HCT116 (cell line): ENCODE results near the gene LUZP2. TPM values are rescaled to one million over a fixed set of nuclear protein-coding genes. Genes with fewer than 3 reads are reported as not detected.

Source experiments
- ATAC-seq: fragments of 200-7000 bp; cut with Tn5 transposase; 2 replicates; pipeline ENCODE4 v1.9.1; 2020; ENCODE audit warnings: mild to moderate bottlenecking, moderate library complexity
- BruUV-seq: library from RNA; stranded (reverse); fragments of 400-500 nt; replicated peaks from 2 replicates; lab custom pipeline; 2021; lab: Mats Ljungman, UMichigan
- CTCF ChIA-PET: fragments of 300-600 bp; sonication (Branson Sonifier 250); formaldehyde crosslinking; loops from one replicate; lab custom pipeline; 2021; ENCODE audit warnings: antibody characterized with exemption; lab: Charles Lee
- POLR2A ChIA-PET: fragments of 300-600, 350-600 bp; sonication (Branson Sonifier 250); formaldehyde crosslinking; loops from one replicate; lab custom pipeline; 2021; ENCODE audit warnings: antibody characterized with exemption; lab: Charles Lee
- RAD21 ChIA-PET, 2 experiments: fragments of 300-600 bp; sonication (Branson Sonifier 250); formaldehyde crosslinking; loops; one replicate each; lab custom pipeline; 2023; ENCODE audit warnings: low total read pairs in 2 of 2; ENCODE audit not compliant: uncharacterized antibody in 2 of 2, unreplicated experiment in 2 of 2, low non-redundant PET in 1 of 2; lab: Charles Lee
- DNase-seq: peaks from one replicate; pipeline ENCODE4 v3.0.0-alpha.2; 2010; ENCODE audit warnings: low read depth, low spot score
- H2AFZ ChIP-seq: fragments of 200-600 bp; shearing (Covaris generic), sonication (generic); 2 replicates; pipeline ENCODE4 v1.6.1; 2017; ENCODE audit warnings: low read depth, mixed run types, mixed read lengths, antibody characterized with exemption, low read length; ENCODE audit not compliant: poor library complexity, severe bottlenecking
- H3K27ac ChIP-seq: 2 replicates; pipeline ENCODE4 v1.5.1; 2012; ENCODE audit warnings: low read depth, low read length
- H3K27me3 ChIP-seq: fragments of 200-600 bp; sonication (generic); 2 replicates; pipeline ENCODE4 v1.6.1; 2016; ENCODE audit warnings: mixed run types, low read length, mixed read lengths; ENCODE audit not compliant: insufficient read depth
- H3K36me3 ChIP-seq, 2 experiments: fragments of 200-500 bp in 1 of 2; fragments of 200-600 bp in 1 of 2; sonication (Bioruptor generic) in 1 of 2; sonication (generic) in 1 of 2; 2 replicates each; pipeline versions ENCODE4 v1.5.1 to v1.6.1; 2014 to 2016; ENCODE audit warnings: low read length in 2 of 2, inconsistent platforms in 1 of 2, mixed read lengths in 1 of 2, mixed run types in 1 of 2; ENCODE audit not compliant: insufficient read depth in 2 of 2, control insufficient read depth in 1 of 2
- H3K4me1 ChIP-seq, 2 experiments: fragments of 200-600 bp in 1 of 2; sonication (generic) in 1 of 2; 2 replicates each; pipeline versions ENCODE4 v1.5.1 to v1.6.1; 2012 to 2017; ENCODE audit warnings: low read length in 2 of 2, inconsistent platforms in 1 of 2, mild to moderate bottlenecking in 1 of 2, mixed read lengths in 1 of 2, mixed run types in 1 of 2, moderate library complexity in 1 of 2; ENCODE audit not compliant: insufficient read depth in 2 of 2, control insufficient read depth in 1 of 2
- H3K4me2 ChIP-seq: fragments of 200-600 bp; sonication (generic); 2 replicates; pipeline ENCODE4 v1.6.1; 2017; ENCODE audit warnings: mixed run types, low read length, mixed read lengths
- H3K4me3 ChIP-seq, 2 experiments: fragments of 200-600 bp in 1 of 2; sonication (generic) in 1 of 2; replicated peaks in 1 of 2; 2 replicates each; pipeline ENCODE4 v1.5.1; 2011 to 2016; ENCODE audit warnings: low read length in 2 of 2, control low read depth in 1 of 2, low read depth in 1 of 2, mild to moderate bottlenecking in 1 of 2, mixed read lengths in 1 of 2, mixed run types in 1 of 2
- H3K79me2 ChIP-seq: fragments of 200-600 bp; sonication (generic); 2 replicates; pipeline ENCODE4 v1.6.1; 2017; ENCODE audit warnings: mild to moderate bottlenecking, mixed run types, low read length, moderate library complexity, mixed read lengths; ENCODE audit not compliant: insufficient read depth
- H3K9ac ChIP-seq: fragments of 200-600 bp; sonication (generic); 2 replicates; pipeline ENCODE4 v1.6.1; 2016; ENCODE audit warnings: low read length, mixed read lengths
- H3K9me2 ChIP-seq: fragments of 200-600 bp; sonication (generic), shearing (Covaris generic); 2 replicates; pipeline ENCODE4 v1.6.1; 2017; ENCODE audit warnings: mixed run types, mild to moderate bottlenecking, moderate library complexity; ENCODE audit not compliant: insufficient read depth
- H3K9me3 ChIP-seq, 2 experiments: fragments of 200-500 bp in 1 of 2; fragments of 200-600 bp in 1 of 2; sonication (Bioruptor generic) in 1 of 2; sonication (generic) in 1 of 2; 2 replicates each; pipeline ENCODE4 v1.6.1; 2014 to 2017; ENCODE audit warnings: low read length in 2 of 2, mixed read lengths in 2 of 2, inconsistent platforms in 1 of 2, low read depth in 1 of 2, mild to moderate bottlenecking in 1 of 2, mixed run types in 1 of 2, moderate library complexity in 1 of 2; ENCODE audit not compliant: control insufficient read depth in 1 of 2, insufficient read depth in 1 of 2
- H4K20me1 ChIP-seq: fragments of 200-600 bp; sonication (generic), shearing (Covaris generic); 2 replicates; pipeline ENCODE4 v1.6.1; 2017; ENCODE audit warnings: mixed run types, mild to moderate bottlenecking, moderate library complexity; ENCODE audit not compliant: insufficient read depth
- ATF3 ChIP-seq: IDR thresholded peaks from 2 replicates; pipeline ENCODE4 v1.6.1; 2012
- CBX3 ChIP-seq: IDR thresholded peaks from 2 replicates; pipeline ENCODE4 v1.6.1; 2012; ENCODE audit warnings: low read depth
- CEBPB ChIP-seq: IDR thresholded peaks from 2 replicates; pipeline ENCODE4 v1.6.1; 2012; ENCODE audit warnings: low read depth
- ELF1 ChIP-seq: IDR thresholded peaks from 2 replicates; pipeline ENCODE4 v1.6.1; 2012; ENCODE audit warnings: low read depth, borderline replicate concordance
- FOSL1 ChIP-seq: IDR thresholded peaks from 2 replicates; pipeline ENCODE4 v1.6.1; 2012; ENCODE audit warnings: low read depth
- JUND ChIP-seq: IDR thresholded peaks from 2 replicates; pipeline ENCODE4 v1.6.1; 2012
- MAX ChIP-seq: IDR thresholded peaks from 2 replicates; pipeline ENCODE4 v1.6.1; 2012
- POLR2A ChIP-seq: IDR thresholded peaks from 2 replicates; pipeline ENCODE4 v1.7.0; 2011; ENCODE audit warnings: borderline replicate concordance; ENCODE audit not compliant: insufficient read depth, insufficient read length; ENCODE audit errors: extremely low read depth
- POLR2AphosphoS5 ChIP-seq: IDR thresholded peaks from 2 replicates; pipeline ENCODE4 v1.6.1; 2011; ENCODE audit warnings: mild to moderate bottlenecking, low read depth, low read length, moderate library complexity
- SIN3A ChIP-seq: IDR thresholded peaks from 2 replicates; pipeline ENCODE4 v1.6.1; 2012; ENCODE audit warnings: low read depth
- SP1 ChIP-seq: IDR thresholded peaks from 2 replicates; pipeline ENCODE4 v1.6.1; 2012; ENCODE audit warnings: low read depth
- SRF ChIP-seq: IDR thresholded peaks from 2 replicates; pipeline ENCODE4 v1.6.1; 2012; ENCODE audit warnings: low read depth
- TCF7L2 ChIP-seq: IDR thresholded peaks from 2 replicates; pipeline ENCODE4 v1.7.0; 2011; ENCODE audit warnings: borderline replicate concordance, inconsistent platforms; ENCODE audit not compliant: insufficient read depth, insufficient read length; ENCODE audit errors: extremely low read depth
- ZFX ChIP-seq: fragments of 450-650 bp; IDR thresholded peaks from 2 replicates; pipeline ENCODE4 v1.6.1; 2017
- intact Hi-C: fragments of 100-400 bp; cut with micrococcal nuclease; formaldehyde crosslinking; loops from 2 replicates; pipeline ENCODE4 v1.10.0; 2022
- total RNA-seq: library from RNA; stranded (reverse); gene quantifications from one replicate; pipeline ENCODE4 v1.2.1, GENCODE V29; 2021; ENCODE audit not compliant: unreplicated experiment
- TF ChIP-seq, protein P1 (sequence below): IDR thresholded peaks from 2 replicates; pipeline ENCODE4 v1.6.1; 2011; ENCODE audit warnings: mild to moderate bottlenecking, low read length, moderate library complexity; ENCODE audit not compliant: insufficient replicate concordance; ENCODE audit errors: extremely low read depth
- TF ChIP-seq, protein P2 (sequence below): IDR thresholded peaks from 2 replicates; pipeline ENCODE4 v1.6.1; 2012; ENCODE audit warnings: low read depth
- TF ChIP-seq, protein P3 (sequence below), 3 experiments: fragments of 200-600 bp in 1 of 3; sonication (generic) in 1 of 3; IDR thresholded peaks in 2 of 3; conservative IDR thresholded peaks in 1 of 3; 2 replicates each; pipeline ENCODE4 v1.5.1; 2012 to 2017; ENCODE audit warnings: low read depth in 2 of 3, low read length in 2 of 3, antibody characterized with exemption in 1 of 3, borderline replicate concordance in 1 of 3, control low read depth in 1 of 3, mild to moderate bottlenecking in 1 of 3, mixed read lengths in 1 of 3, mixed run types in 1 of 3, moderate library complexity in 1 of 3; ENCODE audit not compliant: insufficient read depth in 1 of 3

LUZP2 gene
- total RNA-seq, 1 experiment from 2014 or later, result not detected

GRCh38 chr11:24842308-24842707, 345.5 kb downstream of the LUZP2 start:
- no peak for DNase-seq
- H3K9me3 ChIP-seq, result peaks cover 3 to 6% of the 10 kb centered on the region in 2 experiments; a peak in 3 of 4 replicates
- H3K27ac ChIP-seq, result no peak overlapping the region
- ChIA-PET CTCF (no interaction called here), RAD21 (no interaction called here), POLR2A (no interaction called here)
- ATAC-seq, result no peak
- no peak overlapping the region for H3K4me3 ChIP-seq
- H3K36me3 ChIP-seq, result no peaks in the 10 kb centered on the region
- no peaks in the 10 kb centered on the region for H3K9me2 ChIP-seq
- BruUV-seq, result no TSS peak
- no peaks in the 10 kb centered on the region for H3K79me2 ChIP-seq
- no peaks in the 10 kb centered on the region for H3K27me3 ChIP-seq
- TF ChIP-seq POLR2AphosphoS5, result no peak
- no peak for TF ChIP-seq MAX
- TF ChIP-seq, protein P1, sequence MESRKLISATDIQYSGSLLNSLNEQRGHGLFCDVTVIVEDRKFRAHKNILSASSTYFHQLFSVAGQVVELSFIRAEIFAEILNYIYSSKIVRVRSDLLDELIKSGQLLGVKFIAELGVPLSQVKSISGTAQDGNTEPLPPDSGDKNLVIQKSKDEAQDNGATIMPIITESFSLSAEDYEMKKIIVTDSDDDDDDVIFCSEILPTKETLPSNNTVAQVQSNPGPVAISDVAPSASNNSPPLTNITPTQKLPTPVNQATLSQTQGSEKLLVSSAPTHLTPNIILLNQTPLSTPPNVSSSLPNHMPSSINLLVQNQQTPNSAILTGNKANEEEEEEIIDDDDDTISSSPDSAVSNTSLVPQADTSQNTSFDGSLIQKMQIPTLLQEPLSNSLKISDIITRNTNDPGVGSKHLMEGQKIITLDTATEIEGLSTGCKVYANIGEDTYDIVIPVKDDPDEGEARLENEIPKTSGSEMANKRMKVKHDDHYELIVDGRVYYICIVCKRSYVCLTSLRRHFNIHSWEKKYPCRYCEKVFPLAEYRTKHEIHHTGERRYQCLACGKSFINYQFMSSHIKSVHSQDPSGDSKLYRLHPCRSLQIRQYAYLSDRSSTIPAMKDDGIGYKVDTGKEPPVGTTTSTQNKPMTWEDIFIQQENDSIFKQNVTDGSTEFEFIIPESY, result no peak
- no peak for TF ChIP-seq TCF7L2
- no peak for TF ChIP-seq ZFX
- TF ChIP-seq SRF, result no peak
- no peak for TF ChIP-seq CBX3
- TF ChIP-seq, protein P2, sequence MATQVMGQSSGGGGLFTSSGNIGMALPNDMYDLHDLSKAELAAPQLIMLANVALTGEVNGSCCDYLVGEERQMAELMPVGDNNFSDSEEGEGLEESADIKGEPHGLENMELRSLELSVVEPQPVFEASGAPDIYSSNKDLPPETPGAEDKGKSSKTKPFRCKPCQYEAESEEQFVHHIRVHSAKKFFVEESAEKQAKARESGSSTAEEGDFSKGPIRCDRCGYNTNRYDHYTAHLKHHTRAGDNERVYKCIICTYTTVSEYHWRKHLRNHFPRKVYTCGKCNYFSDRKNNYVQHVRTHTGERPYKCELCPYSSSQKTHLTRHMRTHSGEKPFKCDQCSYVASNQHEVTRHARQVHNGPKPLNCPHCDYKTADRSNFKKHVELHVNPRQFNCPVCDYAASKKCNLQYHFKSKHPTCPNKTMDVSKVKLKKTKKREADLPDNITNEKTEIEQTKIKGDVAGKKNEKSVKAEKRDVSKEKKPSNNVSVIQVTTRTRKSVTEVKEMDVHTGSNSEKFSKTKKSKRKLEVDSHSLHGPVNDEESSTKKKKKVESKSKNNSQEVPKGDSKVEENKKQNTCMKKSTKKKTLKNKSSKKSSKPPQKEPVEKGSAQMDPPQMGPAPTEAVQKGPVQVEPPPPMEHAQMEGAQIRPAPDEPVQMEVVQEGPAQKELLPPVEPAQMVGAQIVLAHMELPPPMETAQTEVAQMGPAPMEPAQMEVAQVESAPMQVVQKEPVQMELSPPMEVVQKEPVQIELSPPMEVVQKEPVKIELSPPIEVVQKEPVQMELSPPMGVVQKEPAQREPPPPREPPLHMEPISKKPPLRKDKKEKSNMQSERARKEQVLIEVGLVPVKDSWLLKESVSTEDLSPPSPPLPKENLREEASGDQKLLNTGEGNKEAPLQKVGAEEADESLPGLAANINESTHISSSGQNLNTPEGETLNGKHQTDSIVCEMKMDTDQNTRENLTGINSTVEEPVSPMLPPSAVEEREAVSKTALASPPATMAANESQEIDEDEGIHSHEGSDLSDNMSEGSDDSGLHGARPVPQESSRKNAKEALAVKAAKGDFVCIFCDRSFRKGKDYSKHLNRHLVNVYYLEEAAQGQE, result no peak
- TF ChIP-seq, protein P3, sequence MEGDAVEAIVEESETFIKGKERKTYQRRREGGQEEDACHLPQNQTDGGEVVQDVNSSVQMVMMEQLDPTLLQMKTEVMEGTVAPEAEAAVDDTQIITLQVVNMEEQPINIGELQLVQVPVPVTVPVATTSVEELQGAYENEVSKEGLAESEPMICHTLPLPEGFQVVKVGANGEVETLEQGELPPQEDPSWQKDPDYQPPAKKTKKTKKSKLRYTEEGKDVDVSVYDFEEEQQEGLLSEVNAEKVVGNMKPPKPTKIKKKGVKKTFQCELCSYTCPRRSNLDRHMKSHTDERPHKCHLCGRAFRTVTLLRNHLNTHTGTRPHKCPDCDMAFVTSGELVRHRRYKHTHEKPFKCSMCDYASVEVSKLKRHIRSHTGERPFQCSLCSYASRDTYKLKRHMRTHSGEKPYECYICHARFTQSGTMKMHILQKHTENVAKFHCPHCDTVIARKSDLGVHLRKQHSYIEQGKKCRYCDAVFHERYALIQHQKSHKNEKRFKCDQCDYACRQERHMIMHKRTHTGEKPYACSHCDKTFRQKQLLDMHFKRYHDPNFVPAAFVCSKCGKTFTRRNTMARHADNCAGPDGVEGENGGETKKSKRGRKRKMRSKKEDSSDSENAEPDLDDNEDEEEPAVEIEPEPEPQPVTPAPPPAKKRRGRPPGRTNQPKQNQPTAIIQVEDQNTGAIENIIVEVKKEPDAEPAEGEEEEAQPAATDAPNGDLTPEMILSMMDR (IDR thresholded peaks at IDR 0.05 in 2 of 3, conservative IDR thresholded peaks at IDR 0.05 in 1 of 3; ENCODE audit: borderline replicate concordance in 1 of 3, insufficient read depth in 1 of 3, low read depth in 2 of 3, low read length in 2 of 3), result no peak
- no peak for TF ChIP-seq CEBPB
- TF ChIP-seq JUND, result no peak
- TF ChIP-seq FOSL1, result no peak
- TF ChIP-seq SP1, result no peak
- no peak for TF ChIP-seq ATF3
- no peak for TF ChIP-seq POLR2A
- no peak for TF ChIP-seq SIN3A
- no peak for TF ChIP-seq ELF1
- TF ChIP-seq, all 23 proteins: peak for 0
- H3K4me2 ChIP-seq, result no peak overlapping the region
- H4K20me1 ChIP-seq, result no peaks in the 10 kb centered on the region
- H3K4me1 ChIP-seq, result no peaks in the 10 kb centered on the region
- no peak overlapping the region for H2AFZ ChIP-seq
- intact Hi-C loops, result no loop called here
- H3K9ac ChIP-seq, result no peak overlapping the region
